T-helper 1 cell treated with Interleukin-12 subunit alpha and Interleukin-12 subunit beta and Interleukin-4 antibody, amounts not matched to agents 30 ng/mL and 1 ng/mL, for 36 hours (primary cell): Measurements from ENCODE around the gene RAB29. TPM values are rescaled to one million over a fixed set of nuclear protein-coding genes. Genes with fewer than 3 reads are reported as not detected.
"Not testable (repeated sequence)": the region's sequence is repeated elsewhere in the genome, so short reads cannot be mapped to it uniquely, and the experiment has no call there.

Experiments used
- intact Hi-C: fragments of 100-400 bp; cut with micrococcal nuclease; formaldehyde crosslinking; loops from one replicate; pipeline ENCODE4 v1.15.1; 2024
- total RNA-seq: library from RNA; stranded (reverse); gene quantifications from 2 replicates; pipeline ENCODE4 v1.2.3, GENCODE V29; 2022

The RAB29 gene
- 78.4 and 86.3 TPM in 2 replicates for total RNA-seq

GRCh38 chr1:205775015-205775716 is at the start of gene RAB29:
Gene RAB29, minus strand, starts transcription at chr1:205775482. Its CDS starts 526 bp downstream, at chr1:205774956.
- intact Hi-C loops: loop anchor here (1.0 to 10.0 kb wide), 10 partner anchors 25 to 1550 kb away; partner anchors contain the start of genes CD55, NUCKS1, PM20D1 and RBBP5

GRCh38 chr1:205824180-205824579 is 48.9 kb upstream of the RAB29 start:
- intact Hi-C loops: no loop called here

- intact Hi-C loops: not testable (repeated sequence)
Measured at GRCh38 chr1:205823260-205823659, 48.0 kb upstream of the RAB29 start.

- intact Hi-C loops: no loop called here
Measured at GRCh38 chr1:205822397-205822796, 47.1 kb upstream of the RAB29 start.

GRCh38 chr1:205817988-205818387 is 42.7 kb upstream of the RAB29 start:
- intact Hi-C loops: no loop called here

- intact Hi-C loops: no loop called here
Measured at GRCh38 chr1:205817364-205817763, 42.1 kb upstream of the RAB29 start.

- intact Hi-C loops: loop anchor here (1.0 to 2.0 kb wide), 6 partner anchors 22 to 181 kb away; partner anchors contain the start of genes ELK4, NUCKS1, PM20D1 and RAB29
Measured at GRCh38 chr1:205813755-205814058, 38.4 kb upstream of the RAB29 start.

GRCh38 chr1:205812878-205813754 is 37.8 kb upstream of the RAB29 start, which contains the start of gene SLC41A1:
Gene SLC41A1, minus strand, starts transcription at chr1:205813198. Its CDS starts 2,757 bp downstream, at chr1:205810441.
- intact Hi-C loops: loop anchor here (1.0 to 2.0 kb wide), 6 partner anchors 22 to 181 kb away; partner anchors contain the start of genes ELK4, NUCKS1, PM20D1 and RAB29

- intact Hi-C loops: loop anchor here (2.0 kb wide), 1 partner anchor 30 kb away; no protein-coding TSS in a partner anchor
Measured at GRCh38 chr1:205812271-205812877, 37.1 kb upstream of the RAB29 start.

- intact Hi-C loops: loop anchor here (2.0 kb wide), 1 partner anchor 29 kb away; no protein-coding TSS in a partner anchor
Measured at GRCh38 chr1:205811660-205812059, 36.4 kb upstream of the RAB29 start.

- intact Hi-C loops: no loop called here
Measured at GRCh38 chr1:205810448-205811157, 35.3 kb upstream of the RAB29 start.

GRCh38 chr1:205809942-205810345 is 34.7 kb upstream of the RAB29 start:
- intact Hi-C loops: no loop called here

GRCh38 chr1:205809469-205809868 is 34.2 kb upstream of the RAB29 start:
- intact Hi-C loops: no loop called here

GRCh38 chr1:205805082-205805711 is 29.9 kb upstream of the RAB29 start:
- intact Hi-C loops: no loop called here

- intact Hi-C loops: no loop called here
Measured at GRCh38 chr1:205804605-205805004, 29.3 kb upstream of the RAB29 start.

- intact Hi-C loops: no loop called here
Measured at GRCh38 chr1:205803986-205804385, 28.7 kb upstream of the RAB29 start.

- intact Hi-C loops: no loop called here
Measured at GRCh38 chr1:205802060-205802459, 26.8 kb upstream of the RAB29 start.

GRCh38 chr1:205800981-205801703 is 25.9 kb upstream of the RAB29 start:
- intact Hi-C loops: no loop called here

GRCh38 chr1:205800427-205800826 is 25.1 kb upstream of the RAB29 start:
- intact Hi-C loops: no loop called here

- intact Hi-C loops: no loop called here
Measured at GRCh38 chr1:205798577-205798976, 23.3 kb upstream of the RAB29 start.
